GM12801 (cell line): ENCODE data around the gene RALA.

ENCODE experiments used
- TF ChIP-seq, protein P1 (sequence below): IDR thresholded peaks from one replicate; pipeline ENCODE4 v1.5.1; 2011; ENCODE audit warnings: control low read depth; ENCODE audit not compliant: insufficient read length; ENCODE audit errors: extremely low read depth

The RALA gene

DNA sequence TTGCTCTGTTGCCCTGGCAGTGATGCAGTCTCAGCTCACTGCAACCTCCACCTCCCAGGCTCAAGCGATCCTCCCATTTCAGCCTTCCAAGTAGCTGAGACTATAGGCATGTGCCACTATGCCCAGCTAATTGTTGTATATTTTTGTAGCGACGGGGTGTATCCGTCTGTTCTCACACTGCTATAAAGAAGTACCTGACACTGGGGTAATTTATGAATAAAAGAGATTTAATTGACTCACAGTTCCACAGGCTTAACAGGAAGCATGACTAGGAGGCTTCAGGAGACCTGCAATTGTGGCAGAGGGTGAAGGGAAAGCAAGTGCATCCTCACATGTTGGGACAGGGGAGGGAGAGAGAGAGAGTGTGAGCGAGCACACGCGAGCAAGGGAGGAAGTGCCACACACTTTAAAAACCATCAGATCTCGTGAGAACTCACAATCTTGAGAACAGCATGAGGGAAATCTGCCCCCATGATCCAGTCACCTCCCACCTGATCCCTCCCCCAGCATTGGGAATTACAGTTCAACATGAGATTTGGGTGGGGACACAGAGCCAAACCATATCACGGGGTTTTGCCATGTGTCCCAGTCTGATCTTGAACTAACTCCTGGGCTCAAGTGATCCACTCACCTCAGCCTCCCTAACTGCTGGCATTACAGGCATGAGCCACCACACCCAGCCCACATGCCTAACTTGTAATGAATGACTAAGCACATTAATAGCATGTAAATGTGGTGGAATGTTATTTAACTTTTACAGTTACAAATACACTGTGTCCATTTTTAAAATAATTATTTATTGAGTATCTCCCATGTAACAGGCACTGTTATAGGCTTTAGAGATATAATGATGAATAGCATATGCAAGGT, 65.5 kb downstream of the RALA start:
- TF ChIP-seq, protein P1, sequence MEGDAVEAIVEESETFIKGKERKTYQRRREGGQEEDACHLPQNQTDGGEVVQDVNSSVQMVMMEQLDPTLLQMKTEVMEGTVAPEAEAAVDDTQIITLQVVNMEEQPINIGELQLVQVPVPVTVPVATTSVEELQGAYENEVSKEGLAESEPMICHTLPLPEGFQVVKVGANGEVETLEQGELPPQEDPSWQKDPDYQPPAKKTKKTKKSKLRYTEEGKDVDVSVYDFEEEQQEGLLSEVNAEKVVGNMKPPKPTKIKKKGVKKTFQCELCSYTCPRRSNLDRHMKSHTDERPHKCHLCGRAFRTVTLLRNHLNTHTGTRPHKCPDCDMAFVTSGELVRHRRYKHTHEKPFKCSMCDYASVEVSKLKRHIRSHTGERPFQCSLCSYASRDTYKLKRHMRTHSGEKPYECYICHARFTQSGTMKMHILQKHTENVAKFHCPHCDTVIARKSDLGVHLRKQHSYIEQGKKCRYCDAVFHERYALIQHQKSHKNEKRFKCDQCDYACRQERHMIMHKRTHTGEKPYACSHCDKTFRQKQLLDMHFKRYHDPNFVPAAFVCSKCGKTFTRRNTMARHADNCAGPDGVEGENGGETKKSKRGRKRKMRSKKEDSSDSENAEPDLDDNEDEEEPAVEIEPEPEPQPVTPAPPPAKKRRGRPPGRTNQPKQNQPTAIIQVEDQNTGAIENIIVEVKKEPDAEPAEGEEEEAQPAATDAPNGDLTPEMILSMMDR = no peak

DNA sequence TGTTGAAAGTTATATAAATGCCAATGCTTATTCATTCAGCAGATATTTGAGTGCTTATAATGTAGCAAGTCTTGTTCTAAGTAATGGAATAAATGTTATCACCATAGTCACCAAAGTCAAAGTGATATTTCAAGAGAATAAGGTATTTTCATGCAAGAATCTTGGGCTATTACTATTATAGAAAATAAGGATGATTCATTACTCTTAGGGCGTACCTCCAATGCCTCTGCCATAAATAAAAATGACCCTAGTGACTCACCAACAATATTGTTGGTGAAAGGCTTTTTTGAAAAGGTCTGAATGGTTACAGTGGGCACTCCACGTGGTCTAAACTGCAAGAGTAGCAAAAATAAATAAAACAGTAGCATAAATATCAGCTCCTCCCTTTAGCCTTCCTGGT, 68.4 kb downstream of the RALA start:
- TF ChIP-seq, protein P1 = no peak

DNA sequence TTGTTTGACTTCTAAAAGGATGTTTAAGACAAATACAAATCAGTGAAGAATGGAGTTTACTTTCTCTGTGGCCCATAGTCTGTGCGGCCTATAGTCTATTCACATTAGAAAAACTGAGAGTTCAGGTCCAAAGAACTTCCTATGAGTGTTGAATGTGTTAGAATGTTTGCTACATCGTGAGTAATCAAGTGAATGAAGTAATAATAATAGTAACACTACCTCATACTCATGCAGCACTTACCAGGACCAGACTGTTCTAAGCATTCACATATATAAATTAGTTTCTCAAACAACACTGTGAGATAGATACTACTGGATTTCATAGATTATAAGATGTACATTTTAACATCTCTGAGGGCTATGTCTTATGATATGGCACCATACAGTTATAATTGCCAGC, 70.4 kb downstream of the RALA start:
- TF ChIP-seq, protein P1 = no peak

DNA sequence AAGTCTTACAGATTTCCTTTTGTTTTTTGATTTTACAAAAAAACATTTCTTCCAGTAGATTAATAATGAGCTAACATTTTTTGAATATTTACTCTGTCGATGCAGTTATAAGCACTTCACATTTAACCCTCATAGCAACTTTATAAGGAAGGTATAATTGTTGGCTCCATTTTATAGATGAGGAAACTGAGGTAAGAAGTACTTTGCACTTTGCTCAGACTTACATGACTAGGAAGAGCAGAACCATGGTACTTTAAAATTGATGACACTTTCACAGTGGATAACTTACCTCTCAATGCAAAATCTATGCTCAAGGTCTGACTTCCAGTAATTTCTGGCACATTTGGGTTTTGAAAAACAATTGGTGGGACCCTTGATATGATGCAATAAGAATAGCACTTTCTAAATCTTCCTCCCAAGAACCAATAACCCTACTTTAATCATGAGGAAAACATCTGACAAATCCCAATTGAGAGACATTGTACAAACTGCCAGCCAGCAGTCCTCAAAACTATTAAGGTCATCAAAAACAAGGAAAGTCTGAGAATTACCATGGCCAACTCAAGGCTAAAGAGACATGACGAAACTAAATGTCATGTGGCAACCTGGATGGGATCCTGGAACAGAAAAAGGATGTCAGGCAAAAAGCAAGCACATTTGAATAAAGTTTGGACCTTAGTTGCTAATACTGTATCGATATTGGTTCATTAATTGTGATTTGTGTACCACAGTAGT, 72.6 kb downstream of the RALA start:
- TF ChIP-seq, protein P1 = no peak

DNA sequence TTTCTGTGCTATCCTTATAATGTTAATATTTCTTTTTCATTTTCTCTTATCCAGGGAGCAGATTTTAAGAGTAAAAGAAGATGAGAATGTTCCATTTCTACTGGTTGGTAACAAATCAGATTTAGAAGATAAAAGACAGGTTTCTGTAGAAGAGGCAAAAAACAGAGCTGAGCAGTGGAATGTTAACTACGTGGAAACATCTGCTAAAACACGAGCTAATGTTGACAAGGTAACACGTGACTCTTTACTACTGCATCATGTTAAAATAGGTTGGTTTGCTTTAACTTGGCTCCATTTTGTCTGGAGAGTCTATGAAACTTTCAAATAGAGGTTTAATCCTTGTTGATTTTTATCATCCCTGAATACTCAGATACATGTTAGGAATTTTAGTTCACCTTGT, 73.3 kb downstream of the RALA start:
- TF ChIP-seq, protein P1 = no peak

DNA sequence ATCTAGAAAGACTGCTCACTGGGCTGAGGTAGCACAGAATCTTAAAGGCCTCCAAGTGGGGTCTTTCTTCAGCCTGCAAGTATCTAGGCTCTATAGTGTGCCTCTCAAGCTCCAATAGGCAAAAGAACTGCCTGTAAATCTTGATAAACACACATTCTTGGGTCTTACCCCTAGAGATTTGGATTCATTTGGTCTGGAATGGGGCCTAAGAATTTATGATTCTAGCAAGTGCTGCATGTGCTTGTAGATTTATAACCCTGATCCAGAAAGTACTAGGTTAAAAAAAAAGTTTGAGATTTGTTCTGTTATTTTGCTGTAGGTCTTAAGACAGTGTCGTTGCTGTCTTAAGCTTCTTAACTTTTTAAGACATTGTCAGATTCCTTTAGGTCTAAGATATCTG, 74.1 kb downstream of the RALA start:
- TF ChIP-seq, protein P1 = no peak

DNA sequence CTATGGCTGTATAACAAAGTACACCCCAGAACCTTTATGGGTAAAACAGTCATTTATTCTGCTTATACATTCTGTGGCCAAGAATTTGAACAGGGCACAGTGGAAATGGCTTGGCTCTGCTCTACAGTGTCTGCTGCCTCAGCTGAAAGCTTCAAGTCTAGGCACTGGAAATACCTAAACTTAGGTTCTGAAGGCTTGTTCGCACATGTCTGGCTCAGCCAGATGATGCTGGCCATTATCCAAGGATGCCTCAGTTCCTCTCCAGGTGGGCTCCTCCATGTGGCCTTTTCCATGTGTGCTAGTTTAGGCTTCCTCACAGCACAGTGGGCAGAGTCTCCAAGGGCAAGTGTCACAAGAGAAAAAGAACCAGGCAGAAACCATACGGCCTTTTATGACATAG, 76.8 kb downstream of the RALA start:
- TF ChIP-seq, protein P1 = no peak
